Right lung (tissue), 10 donors: ENCODE data around the gene NCAPG2. TPM values are rescaled to one million over a fixed set of nuclear protein-coding genes. Genes with fewer than 3 reads are reported as not detected.

Experiments
- DNase-seq, 2 donors: peaks; one replicate each; pipeline ENCODE4 v3.0.0-alpha.2; 2013
- long read RNA-seq, 8 donors: transcript quantifications; one replicate each; lab custom pipeline, GENCODE V29; 2026
- polyA plus RNA-seq, 5 donors: library from polyadenylated mRNA; unstranded; fragments of 120-200 nt; gene quantifications; one replicate each; pipeline versions ENCODE4 v1.2.1 to v1.2.3, GENCODE V29; 2013; ENCODE audit warnings: inconsistent platforms in 1 of 5, low replicate concordance in 1 of 5; ENCODE audit not compliant: insufficient read length in 5 of 5, insufficient read depth in 1 of 5

The NCAPG2 gene
- polyA plus RNA-seq = 10 to 100 TPM; 21.1 to 42.7 (median 30.1) TPM
- long read RNA-seq, donor 1, partial matches to known transcripts = 0 of 4 reads
- long read RNA-seq, donor 1, other reads (novel, unspliced or antisense) = 0 of 4 reads
- long read RNA-seq, donor 2, partial matches to known transcripts = 0 of 3 reads
- long read RNA-seq, donor 2, other reads (novel, unspliced or antisense) = 0 of 3 reads
- long read RNA-seq, donor 3, partial matches to known transcripts = 5 of 8 reads
- long read RNA-seq, donor 3, other reads (novel, unspliced or antisense) = 0 of 8 reads
- long read RNA-seq, donor 4, partial matches to known transcripts = 0 of 1 reads
- long read RNA-seq, donor 4, other reads (novel, unspliced or antisense) = 0 of 1 reads
- long read RNA-seq, donor 5, partial matches to known transcripts = 0 of 4 reads
- long read RNA-seq, donor 5, other reads (novel, unspliced or antisense) = 0 of 4 reads
- long read RNA-seq, donor 6, partial matches to known transcripts = 8 of 11 reads
- long read RNA-seq, donor 6, other reads (novel, unspliced or antisense) = 0 of 11 reads
- long read RNA-seq, donor 7, partial matches to known transcripts = 0 of 1 reads
- long read RNA-seq, donor 7, other reads (novel, unspliced or antisense) = 0 of 1 reads
- long read RNA-seq, donor 8, partial matches to known transcripts = 0 of 1 reads
- long read RNA-seq, donor 8, other reads (novel, unspliced or antisense) = 0 of 1 reads

DNA sequence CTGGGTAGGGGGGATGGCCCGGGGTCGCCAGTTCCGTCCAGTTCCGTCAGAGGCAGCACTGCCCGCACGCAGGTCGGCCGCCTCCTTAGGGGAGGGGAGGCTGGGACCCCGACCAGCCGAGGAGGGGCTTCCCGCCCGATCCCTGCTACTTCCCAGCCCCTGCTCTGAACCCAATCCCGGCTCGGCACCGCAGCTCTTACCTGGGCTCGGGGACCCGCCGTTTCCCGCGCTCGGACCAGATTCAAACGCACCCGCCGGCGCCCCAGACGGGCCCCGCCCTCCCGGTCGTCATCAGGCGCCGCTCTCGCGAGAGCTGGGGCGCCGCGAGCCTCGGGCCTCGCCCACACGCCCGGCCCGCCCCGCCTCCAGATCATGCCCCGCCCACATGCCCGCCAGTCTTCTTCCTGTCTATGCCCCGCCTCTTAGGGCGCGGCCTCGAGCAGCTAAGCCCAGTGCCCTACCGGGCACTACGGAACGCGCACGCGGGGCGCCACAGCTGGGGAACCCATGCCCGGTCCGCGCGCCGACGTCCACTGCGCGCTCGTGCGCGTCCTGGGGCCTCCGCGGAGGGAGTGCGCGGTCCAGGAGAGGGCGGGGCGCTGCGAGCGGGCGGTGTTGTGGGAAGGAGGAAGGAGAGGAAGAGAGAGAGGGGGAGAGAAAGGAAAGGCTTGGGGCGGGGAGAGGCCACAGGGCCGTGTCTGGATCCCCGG is at the start of gene NCAPG2:
TSS of gene NCAPG2 (minus strand) at position 281 of the 710 bp plus-strand sequence. CDS start 2,905 bp downstream, outside the sequence.
- peak; percentile 98 for DNase-seq

DNA sequence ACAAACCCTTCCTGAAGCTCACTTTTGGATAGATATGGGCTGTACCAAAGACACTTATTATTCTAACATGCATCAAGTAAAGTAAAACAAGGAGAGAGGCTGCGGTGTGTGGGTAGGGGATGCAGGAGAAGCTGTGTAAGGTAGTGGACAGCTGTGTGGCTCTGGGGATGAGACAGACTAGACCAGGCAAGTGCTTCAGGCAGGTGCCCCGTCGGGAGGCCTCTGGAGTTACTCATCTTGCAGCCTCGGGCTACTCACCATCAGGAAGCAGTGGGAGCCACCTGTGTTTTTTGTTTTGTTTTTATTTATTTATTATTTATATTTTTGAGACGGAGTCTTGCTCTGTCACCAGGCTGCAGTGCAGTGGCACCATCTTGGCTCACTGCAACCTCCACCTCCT is 49.3 kb upstream of the NCAPG2 start:
- DNase-seq = no peak

- no peak for DNase-seq
Observed at GRCh38 chr7:158751751-158752150, 47.1 kb upstream of the NCAPG2 start.

GRCh38 chr7:158751199-158751598 is 46.6 kb upstream of the NCAPG2 start:
- no peak for DNase-seq

GRCh38 chr7:158750702-158751101 is 46.1 kb upstream of the NCAPG2 start:
- no peak for DNase-seq

GRCh38 chr7:158749396-158749795 is 44.8 kb upstream of the NCAPG2 start:
- no peak for DNase-seq

DNA sequence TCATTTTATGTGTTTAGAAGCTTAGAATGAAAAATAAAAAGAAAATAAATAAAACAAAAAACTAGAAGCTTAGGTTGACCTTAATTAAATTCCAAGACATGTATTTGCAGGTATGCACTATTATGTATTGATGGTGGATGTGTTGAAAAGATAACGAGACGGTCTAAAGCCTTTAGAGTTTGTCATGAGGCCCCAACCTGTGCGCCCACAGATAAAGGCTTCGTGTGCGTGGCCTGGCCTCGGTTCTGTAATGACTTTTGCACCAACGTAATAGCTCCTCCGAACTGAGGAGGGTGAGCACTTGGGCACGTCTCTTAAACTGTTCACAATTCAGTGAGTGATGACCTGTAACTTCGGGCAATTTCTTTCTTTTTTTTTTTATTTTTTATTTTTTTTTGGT is 43.7 kb upstream of the NCAPG2 start:
- no peak for DNase-seq

- no peak for DNase-seq
Observed at GRCh38 chr7:158747408-158747807, 42.8 kb upstream of the NCAPG2 start.

GRCh38 chr7:158746957-158747356 is 42.4 kb upstream of the NCAPG2 start:
- no peak for DNase-seq

GRCh38 chr7:158745057-158745715 is 40.6 kb upstream of the NCAPG2 start:
- DNase-seq = no peak

DNA sequence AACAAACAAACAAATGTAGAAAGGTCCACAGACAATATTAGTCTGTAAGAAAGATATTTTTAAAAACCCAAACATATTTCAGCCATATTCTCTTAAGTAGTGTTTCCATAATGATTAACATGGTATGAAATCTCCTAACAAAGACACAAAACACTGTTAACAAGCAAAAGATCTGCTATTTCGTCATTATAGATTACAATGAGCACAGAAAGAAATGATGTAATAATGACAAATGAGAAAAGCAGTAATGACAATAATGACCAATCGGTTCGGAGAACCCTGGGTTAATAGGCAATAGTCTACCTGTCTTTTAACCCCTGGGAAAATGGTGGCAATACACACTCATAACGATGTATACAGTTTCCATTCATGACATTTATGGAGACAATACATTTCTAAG is 39.5 kb upstream of the NCAPG2 start:
- no peak for DNase-seq

DNA sequence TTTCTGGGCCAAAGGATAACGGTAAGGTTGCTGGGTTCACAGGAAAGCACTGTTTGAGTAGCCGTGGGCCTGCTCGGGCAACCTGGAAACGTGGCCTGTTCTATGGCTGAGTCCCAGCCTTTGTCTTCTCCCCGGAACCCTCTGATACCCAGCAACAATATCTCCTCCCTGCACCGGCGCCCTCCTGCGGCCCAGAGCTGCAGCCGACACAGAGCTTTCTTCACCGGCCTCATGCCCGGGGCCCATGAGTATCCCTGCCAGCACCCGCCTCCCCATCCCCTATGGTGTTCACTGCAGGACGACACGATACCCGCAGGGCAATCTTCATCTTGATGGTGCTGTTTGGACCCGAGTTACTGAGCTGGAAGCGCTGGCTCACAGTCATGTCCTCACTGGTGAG is 38.6 kb upstream of the NCAPG2 start:
- DNase-seq = no peak

- no peak for DNase-seq
Observed at GRCh38 chr7:158742065-158742821, 37.6 kb upstream of the NCAPG2 start.

DNA sequence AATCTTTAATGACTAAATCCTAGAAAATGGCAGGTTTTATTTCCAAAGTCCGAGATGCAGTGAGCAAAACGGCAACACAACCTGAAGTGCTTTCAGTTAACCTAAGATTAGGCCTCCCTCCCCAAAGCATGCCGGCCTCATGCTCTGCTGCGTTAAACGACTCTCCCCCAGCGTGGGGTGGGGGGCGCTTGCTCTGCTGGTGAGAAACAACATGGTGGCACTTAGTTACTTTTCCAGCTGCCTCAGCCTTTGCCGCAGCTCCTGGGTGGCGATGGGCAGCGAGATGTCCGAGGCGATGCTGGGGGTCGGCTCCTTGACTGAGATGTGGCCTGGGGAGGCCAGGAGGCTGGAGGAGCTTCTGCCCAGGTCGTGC is 36.7 kb upstream of the NCAPG2 start:
- no peak for DNase-seq

DNA sequence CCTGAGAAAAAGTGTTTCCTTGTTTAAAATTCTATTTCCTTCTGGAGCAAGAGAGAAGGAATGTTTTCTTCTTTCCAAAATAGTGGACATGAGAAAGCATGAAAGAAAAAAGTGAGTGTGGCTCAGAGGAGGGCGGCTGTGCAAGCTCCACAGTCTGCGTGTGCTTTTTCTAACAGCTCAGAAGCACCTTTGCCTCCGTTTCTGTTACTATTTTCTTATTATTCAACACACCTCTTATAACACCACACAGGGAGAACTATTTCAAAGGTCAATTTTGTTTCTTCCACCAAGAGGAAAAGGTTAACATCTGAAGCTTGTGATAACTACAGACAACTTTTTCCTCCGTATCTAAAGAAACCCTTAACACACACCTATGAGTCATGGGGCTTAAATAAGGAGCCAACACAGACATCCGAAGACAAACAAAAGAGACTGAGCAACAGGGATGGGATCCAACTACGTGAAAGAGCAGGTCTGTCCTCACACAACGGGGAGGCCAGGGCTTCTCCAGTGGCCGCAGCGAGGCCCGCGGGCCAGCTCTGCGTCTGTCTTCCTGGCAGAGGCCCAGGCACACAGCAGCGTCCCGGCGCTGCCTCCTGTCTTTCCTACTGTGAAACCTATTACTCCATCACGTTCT is 36.2 kb upstream of the NCAPG2 start:
- no peak for DNase-seq

- DNase-seq = peak in 1 of 2 donors; percentile 23
Observed at GRCh38 chr7:158740013-158740656, 35.5 kb upstream of the NCAPG2 start.

DNA sequence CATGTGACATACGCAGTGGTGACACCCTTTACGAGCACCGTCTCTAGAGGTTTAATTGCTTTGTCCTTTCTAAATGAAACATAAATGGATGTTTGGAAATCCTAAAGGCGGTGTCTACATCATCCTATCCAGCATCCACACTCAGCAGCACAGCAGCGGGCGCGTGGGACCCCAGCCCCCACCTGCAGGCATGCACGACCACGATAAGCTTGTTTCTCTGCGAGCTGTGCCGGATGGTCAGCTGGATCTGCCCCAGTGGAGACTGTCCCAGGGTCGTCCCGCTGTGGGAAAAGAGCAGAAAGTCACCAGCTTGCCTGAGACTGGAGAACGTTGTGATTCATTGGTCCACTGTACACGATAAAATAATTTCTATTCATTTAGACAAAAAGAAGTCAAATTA is 34.2 kb upstream of the NCAPG2 start:
- no peak for DNase-seq

DNA sequence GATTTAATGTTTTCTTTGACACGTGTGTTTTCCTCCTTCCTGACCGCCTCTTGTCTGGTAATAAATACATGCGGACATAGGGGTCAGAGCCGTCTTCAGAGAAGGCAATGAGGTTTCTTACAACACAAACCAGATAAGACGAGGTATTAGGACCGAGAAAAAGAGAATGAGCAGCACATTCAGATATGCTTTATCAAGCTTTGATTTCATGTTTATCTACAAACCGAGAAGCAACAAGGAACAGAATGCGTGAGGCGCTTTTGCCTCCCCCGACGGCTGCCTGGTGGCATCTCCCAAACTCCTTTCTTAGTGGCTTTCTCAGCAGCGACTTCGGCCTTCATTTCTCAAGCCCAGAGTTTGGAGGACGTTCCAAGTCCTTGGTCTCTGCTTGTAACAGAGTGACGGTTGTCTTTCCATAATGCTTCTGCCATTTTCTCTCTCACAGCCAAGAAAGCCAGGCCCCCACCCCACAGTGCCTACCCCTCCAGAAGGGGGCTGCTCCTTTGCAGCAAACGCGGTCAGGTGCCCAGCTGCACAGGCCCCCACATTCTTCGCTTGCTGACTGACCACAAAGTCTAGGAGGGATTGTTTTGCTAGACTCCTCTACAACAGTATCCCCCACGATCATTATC is 32.6 kb upstream of the NCAPG2 start:
- DNase-seq = no peak

DNA sequence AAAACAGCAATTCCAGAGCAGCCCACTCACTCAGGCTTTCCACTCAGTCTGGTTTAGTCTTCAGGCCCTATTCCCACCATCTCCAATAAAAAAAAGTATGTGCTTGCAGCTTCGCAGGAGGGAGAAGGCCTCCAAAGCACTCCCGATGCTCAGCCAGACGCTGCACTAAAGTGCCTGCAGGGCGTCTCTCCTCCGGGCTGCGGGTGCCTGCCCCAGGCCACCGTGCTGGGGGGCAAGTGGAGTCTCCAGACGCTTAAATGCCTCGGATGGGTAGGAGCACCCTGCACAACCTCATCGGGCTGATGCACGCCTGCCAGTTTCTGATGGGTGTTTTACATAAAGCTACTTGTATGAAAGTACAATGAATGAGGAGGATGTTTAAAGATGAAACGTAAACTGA is 31.3 kb upstream of the NCAPG2 start:
- no peak for DNase-seq

DNA sequence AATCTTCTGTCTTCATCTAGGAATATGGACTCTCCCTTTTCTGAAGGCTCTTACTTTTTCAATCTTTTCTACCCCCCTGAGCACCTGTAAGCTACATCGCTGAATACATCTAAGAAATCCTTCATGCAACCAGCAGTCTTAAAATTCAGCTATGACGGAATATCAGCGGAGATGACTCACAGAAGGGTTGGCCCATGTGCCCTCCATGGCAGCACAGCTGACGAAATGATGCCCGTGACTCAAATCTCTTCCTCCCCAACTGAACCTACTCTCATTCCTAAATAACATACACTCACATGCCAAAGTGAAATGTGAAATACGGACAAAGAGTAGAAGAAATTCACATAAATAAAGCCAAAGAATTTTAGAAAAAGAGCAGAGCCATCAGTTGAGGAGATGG is 30.3 kb upstream of the NCAPG2 start:
- DNase-seq = no peak
